ENCODE measurements around the gene PIGU.

GRCh38 chr20:34560614-34561013 is 116.3 kb downstream of the PIGU start:
- TF ChIP-seq CTCF (IDR thresholded peaks at IDR 0.05): no peak
- TF ChIP-seq EP300 (IDR thresholded peaks at IDR 0.05): no peak
- no peak for TF ChIP-seq POLR2AphosphoS5 (IDR thresholded peaks at IDR 0.05)
